DMS114 treated with DMSO at 0.1 percent for 48 hours (cell line): ENCODE measurements around the gene FAM163B.

Source experiments
- DNase-seq: peaks from one replicate; lab custom pipeline; 2025; ENCODE audit not compliant: unreplicated experiment; lab: John Stamatoyannopoulos, UW

FAM163B gene

GRCh38 chr9:133582501-133583045, 26.6 kb downstream of the FAM163B start:
- no peak for DNase-seq

DNA sequence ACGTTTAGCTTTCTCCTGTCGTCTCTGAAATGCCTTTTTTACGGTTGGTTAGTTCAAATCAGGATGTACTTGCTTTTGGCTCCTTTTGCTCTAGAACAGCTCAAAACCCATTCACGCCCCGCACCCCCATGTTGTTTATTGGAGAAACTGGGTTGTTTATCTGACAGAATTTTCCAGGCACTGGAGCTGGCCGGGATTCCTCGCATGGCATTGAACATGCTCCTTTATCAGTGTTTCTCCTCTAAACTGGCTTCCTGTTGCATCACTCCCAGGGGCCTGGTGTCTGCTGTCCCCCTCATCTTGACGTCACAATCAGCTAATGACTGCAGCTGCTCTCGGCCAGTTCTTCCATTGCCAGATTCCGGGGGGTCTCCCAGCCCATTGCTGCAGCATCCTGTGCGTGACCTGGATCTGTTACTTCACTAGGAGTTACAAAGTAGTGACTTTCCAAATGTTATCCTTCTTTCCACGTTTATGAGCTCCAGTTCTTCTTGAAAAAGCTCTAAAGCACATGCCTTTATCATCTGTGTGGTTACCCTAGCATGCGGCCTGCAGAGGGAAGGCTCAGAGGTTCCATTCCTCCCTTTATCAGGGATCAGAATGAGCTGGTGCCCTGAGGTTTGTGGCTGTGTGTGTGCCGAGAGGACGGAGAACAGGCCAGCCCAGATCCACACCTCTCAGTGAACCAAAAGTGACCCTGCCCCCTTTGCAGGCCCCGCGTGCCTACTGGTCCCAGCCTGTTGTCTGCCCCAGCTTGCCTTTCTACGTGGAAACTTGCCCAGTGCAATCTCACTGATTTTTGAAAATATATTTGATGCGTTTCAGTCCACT, 27.5 kb downstream of the FAM163B start:
- DNase-seq = no peak

DNA sequence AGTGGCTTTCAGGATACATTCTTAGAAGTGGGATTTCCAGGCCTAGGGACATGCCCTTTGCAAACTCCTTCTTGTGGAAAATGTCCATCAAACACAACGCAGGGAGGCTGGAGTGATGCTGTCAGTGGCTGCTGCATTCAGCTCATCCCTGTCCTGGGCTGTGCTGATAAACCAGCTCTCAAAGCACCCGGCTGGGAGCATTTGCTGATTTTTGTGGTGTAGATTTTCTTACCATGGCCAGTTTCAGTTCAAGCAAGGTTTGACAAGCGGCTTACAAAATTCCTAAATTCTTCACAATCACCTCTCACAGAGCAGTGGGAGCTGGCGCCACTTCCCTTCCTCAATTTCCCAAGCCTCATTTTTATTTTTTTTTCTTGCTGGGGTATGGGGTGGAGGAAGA, 28.2 kb downstream of the FAM163B start:
- no peak for DNase-seq

GRCh38 chr9:133580419-133580738, 28.8 kb downstream of the FAM163B start:
- DNase-seq = no peak

- DNase-seq = no peak
These were observed 29.4 kb downstream of the FAM163B start for GRCh38 chr9:133579601-133580418.

DNA sequence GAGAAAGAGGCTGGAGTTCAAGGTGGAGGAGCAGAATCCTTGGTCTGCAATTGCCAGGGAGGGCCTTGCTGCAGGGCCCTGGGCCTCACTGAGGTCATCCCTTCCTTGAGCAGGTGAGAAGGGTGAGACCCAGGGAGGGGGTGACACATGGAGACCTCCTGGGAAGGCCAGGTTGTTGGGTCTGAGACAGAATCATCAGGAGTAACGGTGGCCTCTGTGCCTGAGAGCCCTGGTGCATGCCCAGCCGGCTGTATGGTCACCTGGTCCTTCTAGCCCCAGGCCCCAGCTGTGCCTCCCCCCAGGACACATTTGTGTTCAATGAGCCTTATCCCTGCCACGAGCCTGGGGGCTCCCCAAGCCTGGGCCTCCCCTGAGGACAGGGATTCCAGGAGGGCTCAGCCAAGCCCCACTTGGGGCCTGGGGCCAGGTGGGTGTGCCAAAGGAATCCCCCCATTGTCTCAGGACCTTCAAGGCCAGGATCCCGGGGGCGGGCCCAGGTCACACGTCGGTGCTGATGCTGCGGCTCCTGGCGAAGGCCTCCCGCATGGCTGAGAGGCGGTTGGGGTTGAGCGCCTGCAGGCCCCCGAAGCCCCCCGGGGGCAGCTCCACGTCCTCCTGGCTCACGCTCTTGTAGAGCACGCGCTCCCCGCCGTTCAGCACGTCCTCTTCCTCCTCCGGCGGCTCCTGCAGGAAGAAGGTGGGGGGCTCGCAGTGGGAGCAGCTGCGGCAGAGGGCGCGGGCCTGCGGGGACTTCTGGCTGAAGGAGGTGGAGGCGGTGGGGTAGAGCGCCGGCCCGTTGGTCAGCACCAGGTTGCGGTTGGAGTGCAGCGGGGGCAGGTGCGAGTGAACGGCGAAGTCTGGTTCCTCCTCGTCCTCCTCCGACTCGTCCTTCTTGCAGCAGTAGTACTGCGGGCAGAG, 30.4 kb downstream of the FAM163B start:
- DNase-seq = no peak

DNA sequence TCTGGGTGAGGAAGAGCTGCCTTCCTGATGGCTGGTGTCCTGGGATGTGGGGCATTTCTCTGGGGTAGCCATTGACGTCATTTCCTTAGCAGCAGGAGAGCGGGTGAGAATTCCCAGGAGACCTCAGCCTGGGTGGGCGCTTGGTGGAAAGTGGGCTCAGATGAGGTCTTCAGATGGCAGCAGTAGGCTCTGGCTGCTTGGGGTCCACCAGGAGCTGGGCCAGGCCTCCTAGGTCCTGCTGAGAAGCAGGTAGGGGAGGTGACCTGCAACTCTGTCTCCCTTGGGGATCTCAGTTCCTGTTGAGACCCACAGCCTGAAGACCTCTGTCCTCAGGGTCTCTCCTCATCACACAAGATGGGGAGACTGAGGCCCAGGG, 31.5 kb downstream of the FAM163B start:
- DNase-seq = no peak

GRCh38 chr9:133576875-133577736, 32.1 kb downstream of the FAM163B start:
- no peak for DNase-seq

DNA sequence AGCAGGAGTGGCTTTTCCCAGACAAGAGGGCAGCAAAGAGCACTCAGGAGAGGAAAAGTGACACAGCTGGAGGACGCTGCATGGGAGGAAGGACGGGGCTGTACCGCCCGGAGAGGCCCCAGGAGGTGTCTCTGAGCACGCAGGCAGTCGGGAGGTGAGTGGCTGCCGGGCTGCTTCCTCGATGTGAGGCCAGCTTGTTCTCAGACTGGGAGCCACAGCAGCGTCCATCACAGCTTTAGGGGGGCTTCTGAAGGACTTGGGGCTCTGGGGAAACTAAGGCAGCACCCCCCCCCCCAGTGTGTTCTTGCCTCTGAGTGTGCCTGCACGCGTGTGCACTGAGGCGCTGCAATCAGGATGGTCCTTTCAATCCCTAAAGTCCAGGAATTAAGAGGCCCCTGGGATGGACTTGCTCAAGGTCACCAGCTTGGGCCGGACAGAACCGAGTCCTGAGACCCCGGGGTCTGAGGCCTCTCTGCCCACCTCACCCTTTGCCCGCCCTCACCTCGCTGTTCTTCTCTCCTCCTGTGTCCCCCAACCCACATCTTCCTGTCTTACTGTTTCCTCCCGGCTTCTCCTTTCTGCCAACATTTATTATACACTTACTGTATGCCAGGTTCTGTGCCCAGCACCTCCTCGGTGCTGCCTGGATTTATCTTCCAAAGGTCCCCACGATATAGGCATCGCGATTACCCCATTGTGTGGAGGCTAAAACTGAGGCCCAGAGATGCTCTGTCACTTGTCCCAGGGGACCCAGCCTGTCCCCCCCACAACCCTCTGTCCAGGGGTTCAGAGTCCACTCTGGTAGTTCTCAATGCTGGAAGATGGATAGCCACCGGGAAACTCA, 32.9 kb downstream of the FAM163B start:
- DNase-seq = no peak

DNA sequence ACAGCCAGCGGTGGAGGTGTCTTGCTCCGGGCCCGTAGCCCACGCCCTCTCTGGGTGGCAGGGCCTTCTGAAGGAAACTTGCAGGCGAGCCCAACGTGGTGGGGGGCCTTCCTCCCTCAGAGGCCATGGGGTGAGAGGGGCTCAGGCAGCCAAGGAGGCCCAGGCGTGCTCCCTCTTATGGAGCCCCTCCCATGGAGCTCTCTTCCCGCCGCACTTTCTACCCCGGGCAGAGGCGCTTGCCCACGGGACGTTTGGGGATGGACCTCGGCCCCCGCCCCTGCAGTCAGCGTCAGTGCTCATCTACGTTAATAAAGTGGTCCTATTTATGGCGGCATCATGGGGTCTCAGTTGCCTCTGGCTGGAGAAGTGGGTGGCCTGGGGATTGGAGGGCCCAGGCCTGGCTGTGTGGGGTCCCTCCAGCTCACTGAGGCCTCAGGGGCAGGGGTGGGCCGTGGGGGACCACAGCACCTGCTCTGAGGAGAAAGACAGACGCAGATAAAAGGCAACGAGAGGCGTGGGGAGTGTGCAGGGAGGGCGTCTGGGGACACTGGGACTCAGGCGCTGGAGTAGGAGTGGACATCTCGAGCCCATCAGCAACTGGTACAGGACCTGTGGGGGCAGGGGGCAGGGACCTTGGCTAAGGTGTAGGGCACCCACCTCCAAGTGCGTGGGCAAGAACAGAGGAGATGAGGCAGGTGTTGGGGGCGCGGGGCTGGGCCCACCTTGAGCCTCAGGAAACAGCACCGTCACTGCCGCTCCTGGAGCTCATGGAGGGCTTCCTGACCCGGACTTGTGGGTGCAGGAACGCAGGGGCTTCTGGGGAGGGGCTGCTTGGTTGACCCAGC, 33.8 kb downstream of the FAM163B start:
- DNase-seq = no peak

DNA sequence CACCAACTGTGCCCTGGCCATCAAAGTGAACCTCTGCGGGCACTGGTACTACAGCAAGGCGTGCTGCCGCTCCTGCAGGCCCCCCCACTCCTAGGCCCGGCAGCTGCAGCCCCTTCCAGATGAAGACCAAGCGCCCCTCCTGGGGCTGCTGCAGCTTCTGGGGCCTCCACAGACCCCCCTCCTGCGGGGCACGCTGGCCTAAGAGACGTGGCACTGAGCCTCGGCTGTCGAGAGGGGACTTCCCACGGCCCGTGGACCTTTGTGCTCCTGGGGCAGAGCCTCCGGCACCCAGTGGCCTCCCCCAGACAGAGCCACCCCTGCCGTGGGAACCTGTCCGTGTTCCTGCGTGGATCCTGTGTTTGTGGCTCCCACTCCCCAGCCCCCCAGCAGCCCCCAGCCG, 34.4 kb downstream of the FAM163B start:
- no peak for DNase-seq

DNA sequence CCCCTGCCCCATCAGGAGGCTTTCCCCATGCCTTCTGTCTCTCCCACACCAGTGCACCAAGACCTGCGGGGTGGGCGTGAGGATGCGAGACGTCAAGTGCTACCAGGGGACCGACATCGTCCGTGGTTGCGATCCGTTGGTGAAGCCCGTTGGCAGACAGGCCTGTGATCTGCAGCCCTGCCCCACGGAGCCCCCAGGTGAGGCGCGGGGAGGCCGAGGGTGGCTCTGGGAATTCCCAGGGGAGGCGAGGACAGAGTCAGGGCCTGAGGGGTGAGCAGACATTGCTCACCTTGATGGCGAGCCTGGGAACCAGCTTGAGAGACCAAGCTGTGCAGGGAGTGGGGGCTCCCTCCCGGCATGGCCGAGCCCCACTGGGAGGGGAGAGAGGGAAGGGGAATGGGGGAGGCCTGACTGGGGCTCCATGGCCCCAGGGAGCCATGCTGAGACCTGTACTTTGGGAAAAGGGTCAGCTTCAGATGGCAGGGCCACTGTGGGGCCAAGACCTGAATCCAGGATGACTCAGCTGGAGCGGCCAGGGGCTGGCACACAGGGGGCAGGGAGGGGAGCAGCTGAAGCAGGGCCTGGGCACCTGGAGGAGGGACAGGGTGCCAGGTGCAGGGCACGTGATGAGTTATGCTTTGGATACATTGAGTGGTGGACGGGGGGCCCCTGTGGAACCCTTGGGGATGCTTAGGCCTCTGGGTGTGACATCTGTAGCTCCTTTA, 35.2 kb downstream of the FAM163B start:
- no peak for DNase-seq

DNA sequence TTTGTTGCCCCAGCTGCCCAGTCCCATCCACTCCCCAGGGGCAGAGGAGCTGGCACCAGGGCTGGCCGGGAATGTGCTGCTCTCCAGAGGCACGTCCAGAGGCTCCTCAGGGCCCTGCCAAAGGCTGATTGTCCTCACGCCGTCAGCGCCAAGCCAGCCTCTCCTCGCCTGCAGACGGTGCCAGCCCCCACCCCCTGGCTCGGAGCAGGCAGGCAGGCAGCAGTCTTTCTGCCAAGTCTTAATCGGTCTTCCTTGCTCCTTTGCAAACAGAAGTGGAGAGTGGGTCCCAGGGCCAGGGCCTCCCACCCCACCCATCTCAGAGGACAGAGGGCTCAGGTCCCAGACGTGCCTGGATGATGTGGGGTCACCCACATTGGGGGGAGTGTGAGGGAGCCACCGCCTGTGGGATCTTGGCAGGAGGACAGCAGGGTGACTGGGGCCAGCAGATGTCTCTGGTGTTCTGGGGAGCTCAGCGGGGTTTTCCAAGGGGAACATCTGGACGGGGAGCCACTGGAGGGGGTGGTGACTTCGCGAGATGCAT, 36.3 kb downstream of the FAM163B start:
- DNase-seq = no peak

GRCh38 chr9:133571896-133572595, 37.1 kb downstream of the FAM163B start:
- DNase-seq = no peak

- DNase-seq = no peak
These were observed 37.7 kb downstream of the FAM163B start for GRCh38 chr9:133571391-133571890.

DNA sequence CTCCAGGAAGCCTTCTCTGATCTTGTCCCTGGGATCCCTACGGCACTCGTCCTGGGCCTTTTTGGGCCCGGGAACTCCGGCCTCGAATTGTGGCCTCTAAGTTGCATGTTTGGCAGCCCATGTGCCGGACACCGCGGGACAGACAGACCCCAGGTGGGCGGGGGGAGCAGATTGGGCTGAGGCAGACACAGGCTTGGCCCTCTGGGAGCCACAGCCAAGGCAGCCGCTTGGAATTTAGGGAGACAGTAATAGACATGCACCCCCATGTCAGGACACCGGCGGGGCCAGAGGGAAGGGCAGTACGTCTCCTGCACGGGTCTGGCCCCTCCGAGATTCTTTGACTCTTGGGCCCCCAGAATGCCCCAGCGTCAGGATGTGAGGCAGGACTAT, 38.5 kb downstream of the FAM163B start:
- no peak for DNase-seq
